ENCODE results near the gene CYSLTR1.

DNA sequence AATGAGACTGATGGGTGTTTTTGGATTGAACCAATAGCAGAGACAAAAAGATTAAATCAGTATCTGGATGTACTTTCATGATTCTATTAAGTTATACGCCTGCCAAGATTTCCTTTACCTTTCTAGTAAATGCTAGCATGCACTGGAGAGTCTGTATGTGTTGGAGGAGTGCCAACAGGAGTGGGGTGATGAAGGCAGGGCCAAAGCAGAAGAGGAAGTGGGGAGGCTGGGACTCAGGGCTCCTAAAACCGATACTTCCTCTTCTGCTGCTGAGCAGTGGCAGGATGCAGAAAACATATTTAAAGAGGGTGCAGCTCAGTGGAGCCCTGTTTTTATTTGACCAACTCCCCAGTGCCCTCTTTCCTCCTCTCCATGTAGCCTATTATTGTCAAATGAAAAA is 5.6 kb downstream of the CYSLTR1 start:
- TF ChIP-seq CTCF (IDR thresholded peaks at IDR 0.05) (no peak), POLR2A (IDR thresholded peaks at IDR 0.05) (no peak)
